CD4-positive, CD25-positive, alpha-beta regulatory T cell (primary cell): ENCODE data around the gene UBE2G1. TPM values are rescaled to one million over a fixed set of nuclear protein-coding genes. Genes with fewer than 3 reads are reported as not detected.
"Not testable (repeated sequence)": the region's sequence is repeated elsewhere in the genome, so short reads cannot be mapped to it uniquely, and the experiment has no call there.

Experiments
- ATAC-seq, 2 donors: fragments of 150-1000 bp; cut with Tn5 transposase; one replicate each; pipeline ENCODE4 v1.10.0; 2021; ENCODE audit warnings: low read depth in 2 of 2, moderate number of reproducible peaks in 2 of 2, moderate library complexity in 1 of 2
- DNase-seq, 3 donors: peaks; one replicate each; pipeline versions ENCODE4 v3.0.0 to v3.0.0-alpha.2; 2012 to 2022; ENCODE audit warnings: mixed read lengths in 1 of 3
- H3K27ac ChIP-seq: one replicate; pipeline ENCODE4 v1.7.0; 2013; ENCODE audit warnings: mild to moderate bottlenecking, low read length; ENCODE audit not compliant: insufficient read depth, poor library complexity, severe bottlenecking
- H3K27me3 ChIP-seq: one replicate; pipeline ENCODE4 v1.7.0; 2013; ENCODE audit warnings: low read length; ENCODE audit not compliant: control insufficient read depth, insufficient read depth
- H3K36me3 ChIP-seq: one replicate; pipeline ENCODE4 v1.7.0; 2013; ENCODE audit warnings: mild to moderate bottlenecking, low read length, moderate library complexity; ENCODE audit not compliant: control insufficient read depth, insufficient read depth
- H3K4me1 ChIP-seq: 2 replicates; pipeline ENCODE4 v1.7.0; 2013; ENCODE audit warnings: mild to moderate bottlenecking, low read length; ENCODE audit not compliant: insufficient read depth, control insufficient read depth, poor library complexity, severe bottlenecking
- H3K4me3 ChIP-seq: one replicate; pipeline ENCODE4 v1.7.0; 2013; ENCODE audit warnings: low read depth, mild to moderate bottlenecking, low read length, moderate library complexity
- H3K9me3 ChIP-seq, 2 experiments: 1 replicate in 1 of 2; 2 replicates in 1 of 2; pipeline ENCODE4 v1.7.0; 2013; ENCODE audit warnings: low read length in 2 of 2, mild to moderate bottlenecking in 1 of 2, moderate library complexity in 1 of 2; ENCODE audit not compliant: control insufficient read depth in 2 of 2
- H3K27ac Mint-ChIP-seq, 3 donors: one replicate each; pipeline ENCODE4 v1.8.0; 2020 to 2022; ENCODE audit warnings: mild to moderate bottlenecking in 3 of 3, mixed read lengths in 3 of 3, moderate library complexity in 2 of 3
- H3K27me3 Mint-ChIP-seq: one replicate; pipeline ENCODE4 v1.8.0; 2022; ENCODE audit warnings: mild to moderate bottlenecking, mixed read lengths
- H3K36me3 Mint-ChIP-seq: one replicate; pipeline ENCODE4 v1.8.0; 2020; ENCODE audit warnings: mixed read lengths
- H3K4me1 Mint-ChIP-seq, 4 donors: one replicate each; pipeline ENCODE4 v1.8.0; 2020 to 2022; ENCODE audit warnings: mixed read lengths in 4 of 4, mild to moderate bottlenecking in 1 of 4
- H3K4me3 Mint-ChIP-seq, 4 donors: one replicate each; pipeline ENCODE4 v1.8.0; 2020 to 2022; ENCODE audit warnings: mild to moderate bottlenecking in 4 of 4, mixed read lengths in 4 of 4, moderate library complexity in 3 of 4
- H3K9me3 Mint-ChIP-seq, 7 donors: one replicate each; pipeline ENCODE4 v1.8.0; 2020 to 2022; ENCODE audit warnings: mixed read lengths in 7 of 7, mild to moderate bottlenecking in 3 of 7, moderate library complexity in 2 of 7
- polyA plus RNA-seq, 4 donors: library from polyadenylated mRNA; unstranded; fragments of 300-500 nt; fragmentation: Illumina TruSeq; gene quantifications; one replicate each; pipeline ENCODE4 v1.2.3, GENCODE V29; 2021
- total RNA-seq: library from RNA; stranded (reverse); gene quantifications from one replicate; pipeline ENCODE4 v1.2.3, GENCODE V29; 2022

Gene UBE2G1
- total and polyA plus RNA-seq, 5 donors from 2014 or later: 55.0 to 67.9 (median 61.0) TPM

GRCh38 chr17:4387137-4387536, 20.7 kb upstream of the UBE2G1 start:
- Mint-ChIP-seq H3K36me3 (no peaks in the 10 kb centered on the region), H3K9me3 (no peaks in the 10 kb centered on the region), H3K4me1 (peaks cover 0 to 5% (median 3%) of the 10 kb centered on the region in 4 donors), H3K27ac (no peak overlapping the region), H3K4me3 (no peak overlapping the region), H3K27me3 (peaks cover 10% of the 10 kb centered on the region)
- Histone ChIP-seq H3K4me1 (no peaks in the 10 kb centered on the region), H3K36me3 (no peaks in the 10 kb centered on the region), H3K27me3 (no peaks in the 10 kb centered on the region), H3K4me3 (no peak overlapping the region), H3K9me3 (no peaks in the 10 kb centered on the region), H3K27ac (no peak overlapping the region)
- no peak for DNase-seq
- no peak for ATAC-seq

- H3K4me3 ChIP-seq: no peak overlapping the region
- H3K36me3 ChIP-seq: no peaks in the 10 kb centered on the region
- H3K9me3 ChIP-seq: no peaks in the 10 kb centered on the region
- no peak overlapping the region for H3K27ac Mint-ChIP-seq
- peaks cover 10% of the 10 kb centered on the region for H3K27me3 Mint-ChIP-seq
- ATAC-seq: no peak
- H3K4me1 ChIP-seq: no peaks in the 10 kb centered on the region
- no peak overlapping the region for H3K4me3 Mint-ChIP-seq
- DNase-seq: no peak
- no peaks in the 10 kb centered on the region for H3K9me3 Mint-ChIP-seq
- H3K4me1 Mint-ChIP-seq: peaks cover 0 to 6% (median 4%) of the 10 kb centered on the region in 4 donors
- H3K27me3 ChIP-seq: no peaks in the 10 kb centered on the region
- no peak overlapping the region for H3K27ac ChIP-seq
- no peaks in the 10 kb centered on the region for H3K36me3 Mint-ChIP-seq
Observed at GRCh38 chr17:4386406-4386805, 19.9 kb upstream of the UBE2G1 start.

DNA sequence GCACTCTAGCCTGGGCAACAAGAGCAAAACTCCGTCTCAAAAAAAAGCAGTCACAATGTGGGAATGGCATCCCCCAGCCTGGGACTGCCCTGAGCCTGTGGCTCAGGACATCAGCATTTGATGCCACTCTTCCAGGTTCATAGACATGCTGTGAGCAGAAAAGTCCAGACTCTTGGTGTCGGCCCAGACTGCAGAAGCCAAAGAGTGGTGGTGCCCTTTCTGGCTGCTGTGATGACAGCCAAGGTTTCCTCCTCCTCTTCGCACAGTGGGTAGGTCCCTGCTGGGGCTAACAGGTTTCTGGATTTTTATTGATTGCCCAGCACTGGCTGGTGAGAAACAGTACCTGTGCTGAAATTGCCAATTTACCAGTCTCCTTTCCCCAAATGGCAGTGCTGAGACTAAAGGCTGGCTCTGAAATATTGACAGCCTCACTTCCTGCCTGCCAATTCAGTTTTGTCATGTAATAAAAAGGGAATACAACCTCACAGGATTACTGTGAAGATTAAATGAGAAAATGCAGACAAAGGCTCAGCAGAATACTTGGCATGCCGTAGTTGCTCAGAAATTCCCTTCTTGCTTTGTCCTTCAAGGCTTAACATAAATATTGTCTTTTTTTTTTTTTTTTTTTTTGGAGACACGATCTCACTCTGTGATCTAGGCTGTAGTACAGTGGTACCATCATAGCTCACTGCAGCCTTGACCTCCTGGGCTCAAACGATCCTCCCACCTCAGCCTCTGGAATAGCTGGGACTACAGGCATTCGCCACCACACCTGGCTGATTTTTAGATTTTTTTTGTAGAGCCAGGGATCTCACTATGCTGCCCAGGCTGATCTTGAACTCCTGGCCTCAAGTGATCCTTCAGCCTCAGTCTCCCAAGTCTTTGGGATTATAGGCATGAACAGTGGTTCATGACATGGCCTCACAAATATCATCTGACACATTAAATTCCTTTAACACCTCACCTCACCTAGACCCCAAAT, 15.5 kb upstream of the UBE2G1 start:
- Histone ChIP-seq H3K36me3 (no peaks in the 10 kb centered on the region), H3K27ac (no peak overlapping the region), H3K4me3 (no peak overlapping the region), H3K9me3 (no peaks in the 10 kb centered on the region), H3K27me3 (no peaks in the 10 kb centered on the region), H3K4me1 (no peaks in the 10 kb centered on the region)
- no peak overlapping the region for H3K4me3 Mint-ChIP-seq
- no peak for DNase-seq
- peaks cover 10% of the 10 kb centered on the region for H3K27me3 Mint-ChIP-seq
- no peaks in the 10 kb centered on the region for H3K36me3 Mint-ChIP-seq
- peaks cover 0 to 12% (median 5%) of the 10 kb centered on the region in 4 donors for H3K4me1 Mint-ChIP-seq
- ATAC-seq: no peak
- no peaks in the 10 kb centered on the region for H3K9me3 Mint-ChIP-seq
- H3K27ac Mint-ChIP-seq: no peak overlapping the region

DNA sequence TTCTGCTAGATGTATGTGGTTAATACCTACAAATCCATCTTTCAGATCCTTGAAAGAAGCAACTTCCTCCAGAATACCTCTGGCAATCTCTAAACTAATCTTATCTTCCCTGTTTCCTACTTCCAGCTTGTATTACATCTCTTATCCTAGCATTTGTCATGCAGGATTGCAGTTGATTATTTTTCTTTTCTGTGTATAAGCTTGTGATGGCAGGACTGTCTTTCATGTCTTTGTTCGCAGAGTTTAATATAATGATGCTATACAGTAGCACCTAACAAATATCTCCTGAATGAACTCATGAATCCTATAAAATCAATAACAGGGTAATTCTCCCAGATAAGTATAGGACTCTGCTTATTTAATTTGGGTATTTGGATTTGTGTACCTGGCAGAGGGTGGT, 12.2 kb upstream of the UBE2G1 start:
- Histone ChIP-seq H3K27me3 (no peaks in the 10 kb centered on the region), H3K9me3 (no peaks in the 10 kb centered on the region), H3K27ac (no peak overlapping the region), H3K4me3 (no peak overlapping the region), H3K4me1 (peaks cover 9% of the 10 kb centered on the region), H3K36me3 (no peaks in the 10 kb centered on the region)
- no peak for ATAC-seq
- H3K4me1 Mint-ChIP-seq: peaks cover 7 to 23% (median 15%) of the 10 kb centered on the region in 4 donors
- no peaks in the 10 kb centered on the region for H3K36me3 Mint-ChIP-seq
- H3K9me3 Mint-ChIP-seq: no peaks in the 10 kb centered on the region
- no peak for DNase-seq
- no peak overlapping the region for H3K27ac Mint-ChIP-seq
- H3K27me3 Mint-ChIP-seq: peaks cover 4% of the 10 kb centered on the region
- H3K4me3 Mint-ChIP-seq: peak overlapping the region in 1 of 4 donors; percentile 14

DNA sequence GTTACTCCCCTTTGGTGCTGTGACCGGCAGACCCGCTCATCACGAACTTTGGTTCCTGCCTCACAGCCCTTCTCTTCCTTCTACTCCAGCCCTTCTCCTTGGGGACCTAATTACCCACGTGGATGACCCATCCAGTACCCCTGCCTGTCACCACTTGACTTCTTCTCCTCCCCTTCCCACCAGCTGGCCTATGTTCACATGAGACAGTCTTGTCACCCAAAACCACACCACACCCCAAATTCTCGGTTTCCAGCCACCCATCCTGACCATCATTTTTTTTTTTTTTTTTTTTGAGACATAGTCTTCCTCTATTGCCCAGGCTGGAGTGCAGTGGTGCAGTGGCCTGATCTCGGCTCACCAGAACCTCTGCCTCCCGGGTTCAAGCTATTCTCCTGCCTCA, 10.8 kb upstream of the UBE2G1 start:
- H3K27me3 ChIP-seq, H3K4me1 ChIP-seq, H3K27me3 Mint-ChIP-seq, H3K27ac Mint-ChIP-seq, DNase-seq, H3K4me3 Mint-ChIP-seq, H3K9me3 Mint-ChIP-seq, H3K9me3 ChIP-seq, H3K27ac ChIP-seq, H3K36me3 Mint-ChIP-seq, ATAC-seq, H3K4me3 ChIP-seq, H3K36me3 ChIP-seq: not testable (repeated sequence)
- peaks cover 7 to 19% (median 12%) of the 10 kb centered on the region in 4 donors for H3K4me1 Mint-ChIP-seq

GRCh38 chr17:4375796-4376440, 9.4 kb upstream of the UBE2G1 start:
- H3K4me3 ChIP-seq, H3K36me3 Mint-ChIP-seq, DNase-seq, H3K9me3 Mint-ChIP-seq, H3K27me3 ChIP-seq, H3K4me1 ChIP-seq, H3K27me3 Mint-ChIP-seq, H3K9me3 ChIP-seq, H3K4me3 Mint-ChIP-seq, H3K27ac ChIP-seq, H3K36me3 ChIP-seq, ATAC-seq: not testable (repeated sequence)
- Mint-ChIP-seq H3K4me1 (peaks cover 7 to 14% (median 12%) of the 10 kb centered on the region in 4 donors), H3K27ac (peak overlapping the region in 1 of 3 donors; percentile 50)

GRCh38 chr17:4375039-4375748, 8.7 kb upstream of the UBE2G1 start:
- Mint-ChIP-seq H3K27ac (peak overlapping the region; percentile 43 to 66 (median 50)), H3K9me3 (peaks cover 0 to 1% (median 0%) of the 10 kb centered on the region in 7 donors), H3K4me3 (peak overlapping the region in 3 of 4 donors; percentile 17 to 75 (median 19)), H3K27me3 (peaks cover 4% of the 10 kb centered on the region), H3K4me1 (peaks cover 7 to 16% (median 14%) of the 10 kb centered on the region in 4 donors), H3K36me3 (no peaks in the 10 kb centered on the region)
- ATAC-seq: peak; percentile 64 to 67
- Histone ChIP-seq H3K27ac (no peak overlapping the region), H3K4me1 (peaks cover 9% of the 10 kb centered on the region), H3K4me3 (peak overlapping the region; percentile 45), H3K27me3 (no peaks in the 10 kb centered on the region), H3K9me3 (no peaks in the 10 kb centered on the region), H3K36me3 (no peaks in the 10 kb centered on the region)
- peak in 2 of 3 donors; percentile 19 to 68 for DNase-seq
